GM06990 (cell line): ENCODE results near the gene DPP7.

Experiments used
- DNase-seq: peaks from one replicate; pipeline ENCODE4 v3.0.0-alpha.2; 2011; ENCODE audit not compliant: insufficient read length; ENCODE audit errors: extremely low read depth
- H3K27me3 ChIP-seq: replicated peaks from 2 replicates; pipeline ENCODE4 v1.6.0; 2011; ENCODE audit warnings: low read length; ENCODE audit not compliant: control insufficient read depth, insufficient read depth
- H3K36me3 ChIP-seq: 2 replicates; pipeline ENCODE4 v1.5.1; 2011; ENCODE audit warnings: low read length; ENCODE audit not compliant: control insufficient read depth, insufficient read depth
- H3K4me3 ChIP-seq: replicated peaks from 2 replicates; pipeline ENCODE4 v1.5.1; 2011; ENCODE audit warnings: low read depth, mild to moderate bottlenecking, control low read depth, low read length
- CTCF ChIP-seq: IDR thresholded peaks from 2 replicates; pipeline ENCODE4 v1.5.1; 2011; ENCODE audit warnings: low read length, control low read depth, mild to moderate bottlenecking, inconsistent platforms; ENCODE audit not compliant: insufficient read depth, poor library complexity, severe bottlenecking

Gene DPP7

GRCh38 chr9:137076636-137077009, 37.9 kb downstream of the DPP7 start:
- TF ChIP-seq CTCF = no peak
- H3K27me3 ChIP-seq = no peaks in the 10 kb centered on the region
- H3K36me3 ChIP-seq = peaks cover 11% of the 10 kb centered on the region
- DNase-seq = no peak
- H3K4me3 ChIP-seq = peak overlapping the region; percentile 61

- no peak overlapping the region for H3K4me3 ChIP-seq
- H3K36me3 ChIP-seq = peaks cover 7% of the 10 kb centered on the region; the same call in 1 of the 2 replicates
- DNase-seq = no peak
- no peak for TF ChIP-seq CTCF
- H3K27me3 ChIP-seq = no peaks in the 10 kb centered on the region
Measured at GRCh38 chr9:137075275-137075775, 39.2 kb downstream of the DPP7 start.

GRCh38 chr9:137074657-137075274, 39.8 kb downstream of the DPP7 start:
- no peak overlapping the region for H3K4me3 ChIP-seq
- peak; percentile 64 for DNase-seq
- TF ChIP-seq CTCF = no peak

GRCh38 chr9:137073992-137074399, 40.5 kb downstream of the DPP7 start:
- TF ChIP-seq CTCF = no peak
- no peaks in the 10 kb centered on the region for H3K27me3 ChIP-seq
- no peaks in the 10 kb centered on the region for H3K36me3 ChIP-seq
- no peak for DNase-seq
- H3K4me3 ChIP-seq = no peak overlapping the region

More at GRCh38 chr9:137074657-137075274, 39.8 kb downstream of the DPP7 start:
- H3K27me3 ChIP-seq = no peaks in the 10 kb centered on the region
- peaks cover 4% of the 10 kb centered on the region; the same call in 1 of the 2 replicates for H3K36me3 ChIP-seq

GRCh38 chr9:137071282-137071681, 43.3 kb downstream of the DPP7 start:
- no peak for DNase-seq
- Histone ChIP-seq H3K4me3 (no peak overlapping the region; the same call in 1 of the 2 replicates), H3K36me3 (no peaks in the 10 kb centered on the region), H3K27me3 (no peaks in the 10 kb centered on the region)
- TF ChIP-seq CTCF = no peak
